GM18526 (cell line): ENCODE data around the gene ST6GALNAC3.

Source experiments
- POLR2A ChIP-seq: IDR thresholded peaks from 3 replicates; pipeline ENCODE4 v1.6.1; 2011; ENCODE audit not compliant: insufficient read length; ENCODE audit errors: extremely low read depth

The ST6GALNAC3 gene

GRCh38 chr1:76288758-76289483 is 214.4 kb downstream of the ST6GALNAC3 start:
- no peak for TF ChIP-seq POLR2A

GRCh38 chr1:76289692-76290091 is 215.1 kb downstream of the ST6GALNAC3 start:
- no peak for TF ChIP-seq POLR2A

GRCh38 chr1:76290271-76290670 is 215.7 kb downstream of the ST6GALNAC3 start:
- TF ChIP-seq POLR2A = no peak

- no peak for TF ChIP-seq POLR2A
Measured at GRCh38 chr1:76291191-76291590, 216.6 kb downstream of the ST6GALNAC3 start.

- TF ChIP-seq POLR2A = no peak
Measured at GRCh38 chr1:76291737-76292136, 217.2 kb downstream of the ST6GALNAC3 start.

GRCh38 chr1:76292418-76293184 is 218.1 kb downstream of the ST6GALNAC3 start:
- TF ChIP-seq POLR2A = no peak

GRCh38 chr1:76293831-76294230 is 219.3 kb downstream of the ST6GALNAC3 start:
- no peak for TF ChIP-seq POLR2A

- no peak for TF ChIP-seq POLR2A
Measured at GRCh38 chr1:76294482-76295194, 220.1 kb downstream of the ST6GALNAC3 start.

GRCh38 chr1:76298399-76298798 is 223.9 kb downstream of the ST6GALNAC3 start:
- no peak for TF ChIP-seq POLR2A

- no peak for TF ChIP-seq POLR2A
Measured at GRCh38 chr1:76299036-76299435, 224.5 kb downstream of the ST6GALNAC3 start.

GRCh38 chr1:76300556-76300955 is 226.0 kb downstream of the ST6GALNAC3 start:
- TF ChIP-seq POLR2A = no peak

GRCh38 chr1:76302711-76303339 is 228.3 kb downstream of the ST6GALNAC3 start:
- TF ChIP-seq POLR2A = no peak

GRCh38 chr1:76303340-76303717 is 228.8 kb downstream of the ST6GALNAC3 start:
- no peak for TF ChIP-seq POLR2A

- TF ChIP-seq POLR2A = no peak
Measured at GRCh38 chr1:76313304-76313703, 238.8 kb downstream of the ST6GALNAC3 start.

GRCh38 chr1:76314730-76315129 is 240.2 kb downstream of the ST6GALNAC3 start:
- no peak for TF ChIP-seq POLR2A

GRCh38 chr1:76317299-76317900 is 242.9 kb downstream of the ST6GALNAC3 start:
- no peak for TF ChIP-seq POLR2A
